Upper lobe of left lung (tissue), 6 donors: ENCODE measurements around the gene SLC38A11. TPM values are rescaled to one million over a fixed set of nuclear protein-coding genes. Genes with fewer than 3 reads are reported as not detected.
"Not testable (repeated sequence)": the region's sequence is repeated elsewhere in the genome, so short reads cannot be mapped to it uniquely, and the experiment has no call there.

Source experiments
- ATAC-seq, 2 donors: fragments of 200-7000 bp; cut with Tn5 transposase; one replicate each; pipeline ENCODE4 v1.9.1; 2022; ENCODE audit warnings: mild to moderate bottlenecking in 2 of 2, moderate library complexity in 2 of 2; ENCODE audit not compliant: low FRiP score in 2 of 2
- DNase-seq, 2 donors: peaks; one replicate each; pipeline ENCODE4 v3.0.0-alpha.2; 2019 to 2020
- H3K27ac ChIP-seq, 4 donors: fragments of 200-600 bp; sonication (generic); one replicate each; pipeline ENCODE4 v1.5.1; 2016 to 2019
- H3K27me3 ChIP-seq, 4 donors: fragments of 200-600 bp; sonication (generic); one replicate each; pipeline ENCODE4 v1.5.1; 2017 to 2019
- H3K36me3 ChIP-seq, 4 donors: fragments of 200-600 bp; sonication (generic); one replicate each; pipeline ENCODE4 v1.5.1; 2016 to 2019
- H3K4me1 ChIP-seq, 4 donors: fragments of 200-600 bp; sonication (generic); one replicate each; pipeline ENCODE4 v1.5.1; 2018 to 2019
- H3K4me3 ChIP-seq, 4 donors: fragments of 200-600 bp; sonication (generic); one replicate each; pipeline ENCODE4 v1.5.1; 2017 to 2019; ENCODE audit warnings: mild to moderate bottlenecking in 2 of 4, moderate library complexity in 1 of 4
- H3K9me3 ChIP-seq, 4 donors: fragments of 200-600 bp; sonication (generic); one replicate each; pipeline ENCODE4 v1.5.1; 2018 to 2019
- EP300 ChIP-seq, 4 donors: sonication (generic); formaldehyde crosslinking; IDR thresholded peaks; one replicate each; pipeline ENCODE4 v1.5.1; 2017; ENCODE audit warnings: antibody characterized with exemption in 4 of 4, control low read depth in 2 of 4
- POLR2A ChIP-seq, 4 donors: fragments of 450-650 bp; IDR thresholded peaks; one replicate each; pipeline ENCODE4 v1.5.1; 2016 to 2017; ENCODE audit warnings: antibody characterized with exemption in 4 of 4, mild to moderate bottlenecking in 2 of 4
- POLR2AphosphoS5 ChIP-seq, 2 donors: sonication (generic); formaldehyde crosslinking; IDR thresholded peaks; one replicate each; pipeline ENCODE4 v1.5.1; 2017; ENCODE audit warnings: antibody characterized with exemption in 2 of 2
- WGBS, 2 donors: methylation state at CpG; one replicate each; pipeline ENCODE4 v1.1.5; 2017 to 2018; 5-methylcytosine and 5-hydroxymethylcytosine counted together
- total RNA-seq, 6 donors: library from RNA; depleted of rRNA in 4 of 6; stranded (reverse); fragments of >200 nt in 4 of 6; gene quantifications; one replicate each; pipeline versions ENCODE4 v1.1.0 to v1.2.1, GENCODE V29; 2016 to 2021
- TF ChIP-seq, protein P1 (sequence below), 6 experiments: fragments of 450-650 bp in 4 of 6; fragments of 200-600 bp in 2 of 6; sonication (generic) in 2 of 6; IDR thresholded peaks; one replicate each; pipeline ENCODE4 v1.5.1; 2016 to 2019; ENCODE audit warnings: antibody characterized with exemption in 6 of 6
- donor health status: DM: no; HTN: no; CAD: no; lungs with moderate emphysema.
- donor health status: DM: no; HTN: yes; CAD: no; lungs with severe emphysema.

Gene SLC38A11
- total RNA-seq, 6 donors from 2014 or later, result 0.17 to 0.40 (median 0.30) TPM; not detected in 2

DNA sequence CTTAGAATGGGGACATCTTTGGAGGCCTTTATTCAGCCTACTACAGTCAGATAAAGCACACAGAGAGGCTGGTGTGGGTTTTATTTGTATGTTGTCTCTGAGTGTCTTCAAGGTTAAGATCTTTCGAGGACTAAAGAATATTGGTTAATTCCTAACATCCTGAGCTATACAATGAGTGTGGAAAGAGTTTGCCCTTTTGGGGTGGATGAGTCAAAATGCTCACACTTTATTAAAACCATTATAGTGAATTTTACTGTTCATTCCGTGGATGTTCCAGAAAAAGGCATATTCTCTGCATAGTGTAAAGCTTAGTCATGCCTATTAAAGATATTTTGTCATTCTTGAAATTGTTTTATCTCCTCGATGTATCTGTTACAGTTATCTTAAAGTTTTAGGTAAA is 29.1 kb upstream of the SLC38A11 start:
- Histone ChIP-seq H3K36me3 (no peaks in the 10 kb centered on the region), H3K4me1 (no peaks in the 10 kb centered on the region), H3K4me3 (no peak overlapping the region), H3K9me3 (no peaks in the 10 kb centered on the region), H3K27ac (no peak overlapping the region), H3K27me3 (no peaks in the 10 kb centered on the region)
- TF ChIP-seq POLR2AphosphoS5 (IDR thresholded peaks at IDR 0.05) (no peak), EP300 (IDR thresholded peaks at IDR 0.05) (no peak), POLR2A (IDR thresholded peaks at IDR 0.05) (no peak)
- TF ChIP-seq, protein P1, sequence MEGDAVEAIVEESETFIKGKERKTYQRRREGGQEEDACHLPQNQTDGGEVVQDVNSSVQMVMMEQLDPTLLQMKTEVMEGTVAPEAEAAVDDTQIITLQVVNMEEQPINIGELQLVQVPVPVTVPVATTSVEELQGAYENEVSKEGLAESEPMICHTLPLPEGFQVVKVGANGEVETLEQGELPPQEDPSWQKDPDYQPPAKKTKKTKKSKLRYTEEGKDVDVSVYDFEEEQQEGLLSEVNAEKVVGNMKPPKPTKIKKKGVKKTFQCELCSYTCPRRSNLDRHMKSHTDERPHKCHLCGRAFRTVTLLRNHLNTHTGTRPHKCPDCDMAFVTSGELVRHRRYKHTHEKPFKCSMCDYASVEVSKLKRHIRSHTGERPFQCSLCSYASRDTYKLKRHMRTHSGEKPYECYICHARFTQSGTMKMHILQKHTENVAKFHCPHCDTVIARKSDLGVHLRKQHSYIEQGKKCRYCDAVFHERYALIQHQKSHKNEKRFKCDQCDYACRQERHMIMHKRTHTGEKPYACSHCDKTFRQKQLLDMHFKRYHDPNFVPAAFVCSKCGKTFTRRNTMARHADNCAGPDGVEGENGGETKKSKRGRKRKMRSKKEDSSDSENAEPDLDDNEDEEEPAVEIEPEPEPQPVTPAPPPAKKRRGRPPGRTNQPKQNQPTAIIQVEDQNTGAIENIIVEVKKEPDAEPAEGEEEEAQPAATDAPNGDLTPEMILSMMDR (IDR thresholded peaks at IDR 0.05), result no peak
- ATAC-seq (no peak), DNase-seq (no peak)
- 83 to 89% methylated on average over 3 of the region's 3 CpGs for WGBS, 2 donors

DNA sequence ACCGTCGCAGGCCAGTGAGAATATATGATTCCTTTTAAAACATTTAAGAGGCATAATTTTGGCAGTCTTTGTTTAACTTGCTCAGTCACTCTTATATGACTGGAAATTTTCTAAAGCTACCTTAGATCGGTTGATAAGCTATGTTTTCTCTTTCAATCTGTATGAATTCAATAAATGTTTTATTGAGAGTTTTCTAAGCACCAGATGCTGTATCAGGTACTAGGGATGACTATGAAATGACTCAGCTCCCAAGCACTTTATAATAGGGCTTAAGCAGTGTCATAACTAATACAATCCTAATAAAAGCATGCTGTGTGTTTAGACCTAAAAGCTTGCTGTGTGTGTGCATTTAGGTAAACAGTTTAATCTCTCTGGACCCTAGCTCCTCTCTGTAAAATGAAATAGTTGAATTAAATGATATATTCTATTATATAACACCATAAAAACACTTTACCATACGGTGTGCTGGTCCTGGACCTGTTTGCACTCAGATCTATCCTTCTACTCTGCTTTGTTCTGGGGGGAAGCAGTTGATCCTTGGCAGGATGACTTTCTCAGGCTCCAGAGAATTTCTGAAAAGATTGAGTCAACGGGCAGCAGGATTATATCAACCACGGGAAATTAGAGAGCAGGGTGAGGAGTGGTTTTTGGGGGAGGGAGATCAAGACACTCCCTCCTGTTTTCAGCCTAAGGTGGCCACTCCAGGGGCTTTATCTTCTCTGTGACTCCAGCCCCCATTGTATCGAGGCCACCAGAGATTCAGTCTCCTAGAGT is 26.1 kb upstream of the SLC38A11 start:
- H3K4me1 ChIP-seq, result no peaks in the 10 kb centered on the region
- H3K36me3 ChIP-seq, result no peaks in the 10 kb centered on the region
- TF ChIP-seq EP300 (IDR thresholded peaks at IDR 0.05) (no peak), POLR2AphosphoS5 (IDR thresholded peaks at IDR 0.05) (no peak)
- TF ChIP-seq, protein P1 (IDR thresholded peaks at IDR 0.05), result no peak
- ATAC-seq (no peak), DNase-seq (no peak)
- no peaks in the 10 kb centered on the region for H3K9me3 ChIP-seq
- H3K4me3 ChIP-seq, result no peak overlapping the region
- H3K27me3 ChIP-seq, result no peaks in the 10 kb centered on the region
- no peak overlapping the region for H3K27ac ChIP-seq
- WGBS, 2 donors, result 70 to 78% methylated on average over 7 of the region's 7 CpGs

DNA sequence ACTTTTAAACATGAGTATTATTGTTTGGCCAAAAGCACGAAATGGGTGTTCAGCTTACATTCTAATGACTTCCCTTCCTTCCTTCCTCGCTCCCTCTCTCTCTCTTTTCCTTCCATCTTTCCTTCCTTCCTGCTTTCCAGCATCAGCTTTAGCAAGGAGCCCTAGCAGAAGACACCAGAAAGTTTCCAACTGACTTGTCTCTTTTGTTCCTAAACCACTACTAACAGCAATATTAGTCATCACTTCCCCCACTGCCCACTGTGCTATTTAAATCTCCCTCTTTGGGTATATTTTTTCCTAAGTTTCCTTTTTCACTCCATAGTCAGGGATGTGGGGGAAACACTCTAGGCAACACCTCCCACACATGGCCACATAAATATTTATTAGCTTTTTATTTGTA is 25.4 kb upstream of the SLC38A11 start:
- 48 to 69% methylated on average over 2 of the region's 2 CpGs for WGBS, 2 donors
- ATAC-seq, H3K4me1 ChIP-seq, H3K9me3 ChIP-seq, DNase-seq, H3K27ac ChIP-seq, H3K36me3 ChIP-seq, H3K4me3 ChIP-seq, H3K27me3 ChIP-seq: not testable (repeated sequence)

DNA sequence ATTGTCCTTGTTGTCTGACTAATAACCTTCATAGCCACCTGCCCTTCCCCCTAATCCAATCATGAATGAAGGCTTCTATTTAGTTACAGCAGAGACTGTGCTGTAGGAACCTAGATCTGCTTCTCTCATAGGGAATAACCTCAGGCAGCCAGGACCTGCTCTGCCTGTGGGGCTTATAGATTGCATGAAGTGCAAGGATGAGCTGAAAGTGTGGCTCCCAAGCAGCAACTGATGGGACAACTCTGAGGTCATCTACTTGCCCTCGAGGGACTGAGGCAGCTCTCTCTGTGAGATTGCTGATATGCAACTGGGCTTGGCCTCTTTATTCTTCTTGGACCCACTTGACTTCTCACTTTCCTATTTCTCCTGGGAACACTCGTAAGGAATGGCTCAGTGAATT is 23.8 kb upstream of the SLC38A11 start:
- Histone ChIP-seq H3K27me3 (no peaks in the 10 kb centered on the region), H3K4me3 (no peak overlapping the region), H3K27ac (no peak overlapping the region), H3K4me1 (no peaks in the 10 kb centered on the region), H3K36me3 (no peaks in the 10 kb centered on the region), H3K9me3 (no peaks in the 10 kb centered on the region)
- TF ChIP-seq POLR2AphosphoS5 (IDR thresholded peaks at IDR 0.05) (no peak), POLR2A (IDR thresholded peaks at IDR 0.05) (no peak), EP300 (IDR thresholded peaks at IDR 0.05) (no peak)
- TF ChIP-seq, protein P1 (IDR thresholded peaks at IDR 0.05), result no peak
- DNase-seq (no peak), ATAC-seq (no peak)
- WGBS, 2 donors, result 74% methylated on average over 2 of the region's 2 CpGs

DNA sequence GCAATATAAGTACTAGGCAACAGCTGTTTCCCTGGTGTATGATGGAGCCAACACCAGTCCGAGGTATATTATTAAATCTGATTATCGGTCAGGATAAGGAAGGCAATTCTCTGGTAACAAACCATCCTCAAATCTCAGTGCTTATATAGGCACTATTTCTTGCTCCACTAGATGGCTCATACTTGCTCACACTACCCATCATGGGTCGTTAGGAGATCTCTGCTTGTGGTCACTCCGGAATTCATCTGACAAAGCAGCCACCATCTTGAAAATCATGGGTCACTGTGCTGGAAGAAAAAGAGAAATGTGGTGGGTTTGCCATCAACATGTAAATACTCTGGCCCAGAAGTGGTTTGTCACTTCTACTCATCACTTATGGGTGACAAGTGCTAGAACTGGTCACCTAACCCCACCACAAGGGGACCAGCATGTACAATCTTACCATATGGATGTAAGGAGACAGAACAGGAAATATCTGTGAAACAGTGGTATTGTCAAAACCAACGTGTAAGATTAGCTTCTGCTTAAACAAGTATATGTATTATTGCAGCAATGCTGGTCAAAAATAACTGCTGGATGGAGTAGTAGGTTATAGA is 21.6 kb upstream of the SLC38A11 start:
- H3K4me3 ChIP-seq, ATAC-seq, H3K9me3 ChIP-seq, DNase-seq, H3K27ac ChIP-seq, H3K4me1 ChIP-seq, H3K27me3 ChIP-seq, H3K36me3 ChIP-seq: not testable (repeated sequence)
- 76 to 79% methylated on average over 5 of the region's 5 CpGs for WGBS, 2 donors

DNA sequence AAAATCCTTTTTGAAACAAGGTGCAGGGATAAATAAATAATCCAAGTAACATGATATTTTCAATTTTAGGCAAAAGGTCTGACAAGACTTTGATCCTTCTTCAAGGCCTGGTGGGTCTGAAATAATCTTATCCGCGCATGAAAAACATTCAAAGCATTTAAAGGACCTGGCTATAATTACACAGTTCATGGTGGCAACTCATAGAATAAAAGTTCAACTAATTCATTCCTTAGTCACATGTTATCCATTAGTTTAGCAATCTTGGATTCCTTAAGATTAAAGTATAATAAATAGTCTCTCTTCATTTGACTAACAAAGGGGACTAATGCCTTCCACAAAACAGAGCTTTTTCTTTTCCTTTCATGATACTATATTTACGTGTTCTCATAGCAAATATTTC is 21.0 kb upstream of the SLC38A11 start:
- DNase-seq, result no peak
- ATAC-seq, result no peak
- Histone ChIP-seq H3K27ac (no peak overlapping the region), H3K4me3 (no peak overlapping the region), H3K27me3 (no peaks in the 10 kb centered on the region), H3K9me3 (no peaks in the 10 kb centered on the region), H3K4me1 (no peaks in the 10 kb centered on the region), H3K36me3 (no peaks in the 10 kb centered on the region)
- 81 to 85% methylated on average over 3 of the region's 3 CpGs for WGBS, 2 donors
- TF ChIP-seq POLR2AphosphoS5 (IDR thresholded peaks at IDR 0.05), result no peak
- no peak for TF ChIP-seq EP300 (IDR thresholded peaks at IDR 0.05)
- TF ChIP-seq POLR2A (IDR thresholded peaks at IDR 0.05), result no peak
- TF ChIP-seq, protein P1 (IDR thresholded peaks at IDR 0.05), result no peak
